VCaP (cell line): ENCODE data around the gene LCE2C.
"Not testable (repeated sequence)": the region's sequence is repeated elsewhere in the genome, so short reads cannot be mapped to it uniquely, and the experiment has no call there.

Experiments
- H3K27ac ChIP-seq: fragments of 450-650 bp; 2 replicates; pipeline ENCODE4 v1.5.1; 2017
- CTCF ChIP-seq: fragments of 450-650 bp; conservative IDR thresholded peaks from 2 replicates; pipeline ENCODE4 v1.5.1; 2017; ENCODE audit warnings: mild to moderate bottlenecking, moderate library complexity

Gene LCE2C

GRCh38 chr1:152656459-152656858 is 18.6 kb upstream of the LCE2C start:
- TF ChIP-seq CTCF = no peak
- no peak overlapping the region for H3K27ac ChIP-seq

- no peak for TF ChIP-seq CTCF
- no peak overlapping the region for H3K27ac ChIP-seq
These were observed 17.4 kb upstream of the LCE2C start for GRCh38 chr1:152657677-152658076.

GRCh38 chr1:152658649-152659048 is 16.4 kb upstream of the LCE2C start:
- H3K27ac ChIP-seq = no peak overlapping the region
- no peak for TF ChIP-seq CTCF

GRCh38 chr1:152663098-152663497 is 12.0 kb upstream of the LCE2C start, which contains the start of gene LCE2D:
LCE2D (plus strand) TSS chr1:152663380; CDS start chr1:152664106, 726 bp downstream.
- no peak within 1 kb of the TSS for H3K27ac ChIP-seq

GRCh38 chr1:152666171-152666570 is 8.9 kb upstream of the LCE2C start:
- not testable (repeated sequence) for H3K27ac ChIP-seq

More at GRCh38 chr1:152663098-152663497, 12.0 kb upstream of the LCE2C start, which contains the start of gene LCE2D:
- TF ChIP-seq CTCF = no peak

GRCh38 chr1:152667648-152668047 is 7.4 kb upstream of the LCE2C start:
- TF ChIP-seq CTCF = no peak
- H3K27ac ChIP-seq = no peak overlapping the region

GRCh38 chr1:152673016-152673415 is 2.1 kb upstream of the LCE2C start:
- H3K27ac ChIP-seq = no peak overlapping the region
- TF ChIP-seq CTCF = no peak

GRCh38 chr1:152679459-152679858 is 4.4 kb downstream of the LCE2C start:
- TF ChIP-seq CTCF = no peak
- H3K27ac ChIP-seq = no peak overlapping the region
